ENCODE data around the gene KRTAP9-1. TPM values are rescaled to one million over a fixed set of nuclear protein-coding genes. Genes with fewer than 3 reads are reported as not detected.
"Not testable (repeated sequence)": the region's sequence is repeated elsewhere in the genome, so short reads cannot be mapped to it uniquely, and the experiment has no call there.

The KRTAP9-1 gene
- total and polyA plus RNA-seq, 2 experiments from 2014 or later = not detected

GRCh38 chr17:41148971-41149651 lies 40.6 kb upstream of the KRTAP9-1 start:
- H3K4me3 Mint-ChIP-seq; H3K4me3 ChIP-seq; H4K20me1 ChIP-seq (replicated peaks; ENCODE audit: insufficient read depth); H3K79me2 ChIP-seq (replicated peaks; ENCODE audit: insufficient read depth); H3K4me1 Mint-ChIP-seq; H3K9me3 Mint-ChIP-seq; H3K27me3 Mint-ChIP-seq (ENCODE audit: insufficient read depth, low read depth, poor library complexity); ATAC-seq; H3K36me3 ChIP-seq (ENCODE audit: insufficient read depth); H3K9me2 ChIP-seq (ENCODE audit: insufficient read depth); H3K27me3 ChIP-seq (ENCODE audit: insufficient read depth); H3K4me1 ChIP-seq (ENCODE audit: insufficient read depth); H3K4me2 ChIP-seq; H3K27ac Mint-ChIP-seq; H2AFZ ChIP-seq; DNase-seq (ENCODE audit: low spot score); H3F3A ChIP-seq (replicated peaks; ENCODE audit: low read depth); H3K36me3 Mint-ChIP-seq (ENCODE audit: low read depth); H3K27ac ChIP-seq (ENCODE audit: low read depth): not testable (repeated sequence)

GRCh38 chr17:41149652-41149985 lies 40.1 kb upstream of the KRTAP9-1 start, which contains the start of gene KRTAP4-5:
Gene KRTAP4-5, minus strand, starts transcription at chr17:41149825. Its CDS starts 58 bp downstream, at chr17:41149767.
- Mint-ChIP-seq H3K4me3 (no peak within 1 kb of the TSS), H3K27ac (0 out of 2 replicates have a peak within 1 kb of the TSS, but pooled peaks have one; percentile 22), H3K9me3 (no peaks in the 10 kb centered on the region), H3K4me1 (peaks cover 3% of the 10 kb centered on the region; the same call in 2 of the 3 replicates), H3K27me3 (ENCODE audit: insufficient read depth, low read depth, poor library complexity) (peaks cover 5% of the 10 kb centered on the region), H3K36me3 (ENCODE audit: low read depth) (no peaks in the 10 kb centered on the region)
- TF ChIP-seq, protein P1, sequence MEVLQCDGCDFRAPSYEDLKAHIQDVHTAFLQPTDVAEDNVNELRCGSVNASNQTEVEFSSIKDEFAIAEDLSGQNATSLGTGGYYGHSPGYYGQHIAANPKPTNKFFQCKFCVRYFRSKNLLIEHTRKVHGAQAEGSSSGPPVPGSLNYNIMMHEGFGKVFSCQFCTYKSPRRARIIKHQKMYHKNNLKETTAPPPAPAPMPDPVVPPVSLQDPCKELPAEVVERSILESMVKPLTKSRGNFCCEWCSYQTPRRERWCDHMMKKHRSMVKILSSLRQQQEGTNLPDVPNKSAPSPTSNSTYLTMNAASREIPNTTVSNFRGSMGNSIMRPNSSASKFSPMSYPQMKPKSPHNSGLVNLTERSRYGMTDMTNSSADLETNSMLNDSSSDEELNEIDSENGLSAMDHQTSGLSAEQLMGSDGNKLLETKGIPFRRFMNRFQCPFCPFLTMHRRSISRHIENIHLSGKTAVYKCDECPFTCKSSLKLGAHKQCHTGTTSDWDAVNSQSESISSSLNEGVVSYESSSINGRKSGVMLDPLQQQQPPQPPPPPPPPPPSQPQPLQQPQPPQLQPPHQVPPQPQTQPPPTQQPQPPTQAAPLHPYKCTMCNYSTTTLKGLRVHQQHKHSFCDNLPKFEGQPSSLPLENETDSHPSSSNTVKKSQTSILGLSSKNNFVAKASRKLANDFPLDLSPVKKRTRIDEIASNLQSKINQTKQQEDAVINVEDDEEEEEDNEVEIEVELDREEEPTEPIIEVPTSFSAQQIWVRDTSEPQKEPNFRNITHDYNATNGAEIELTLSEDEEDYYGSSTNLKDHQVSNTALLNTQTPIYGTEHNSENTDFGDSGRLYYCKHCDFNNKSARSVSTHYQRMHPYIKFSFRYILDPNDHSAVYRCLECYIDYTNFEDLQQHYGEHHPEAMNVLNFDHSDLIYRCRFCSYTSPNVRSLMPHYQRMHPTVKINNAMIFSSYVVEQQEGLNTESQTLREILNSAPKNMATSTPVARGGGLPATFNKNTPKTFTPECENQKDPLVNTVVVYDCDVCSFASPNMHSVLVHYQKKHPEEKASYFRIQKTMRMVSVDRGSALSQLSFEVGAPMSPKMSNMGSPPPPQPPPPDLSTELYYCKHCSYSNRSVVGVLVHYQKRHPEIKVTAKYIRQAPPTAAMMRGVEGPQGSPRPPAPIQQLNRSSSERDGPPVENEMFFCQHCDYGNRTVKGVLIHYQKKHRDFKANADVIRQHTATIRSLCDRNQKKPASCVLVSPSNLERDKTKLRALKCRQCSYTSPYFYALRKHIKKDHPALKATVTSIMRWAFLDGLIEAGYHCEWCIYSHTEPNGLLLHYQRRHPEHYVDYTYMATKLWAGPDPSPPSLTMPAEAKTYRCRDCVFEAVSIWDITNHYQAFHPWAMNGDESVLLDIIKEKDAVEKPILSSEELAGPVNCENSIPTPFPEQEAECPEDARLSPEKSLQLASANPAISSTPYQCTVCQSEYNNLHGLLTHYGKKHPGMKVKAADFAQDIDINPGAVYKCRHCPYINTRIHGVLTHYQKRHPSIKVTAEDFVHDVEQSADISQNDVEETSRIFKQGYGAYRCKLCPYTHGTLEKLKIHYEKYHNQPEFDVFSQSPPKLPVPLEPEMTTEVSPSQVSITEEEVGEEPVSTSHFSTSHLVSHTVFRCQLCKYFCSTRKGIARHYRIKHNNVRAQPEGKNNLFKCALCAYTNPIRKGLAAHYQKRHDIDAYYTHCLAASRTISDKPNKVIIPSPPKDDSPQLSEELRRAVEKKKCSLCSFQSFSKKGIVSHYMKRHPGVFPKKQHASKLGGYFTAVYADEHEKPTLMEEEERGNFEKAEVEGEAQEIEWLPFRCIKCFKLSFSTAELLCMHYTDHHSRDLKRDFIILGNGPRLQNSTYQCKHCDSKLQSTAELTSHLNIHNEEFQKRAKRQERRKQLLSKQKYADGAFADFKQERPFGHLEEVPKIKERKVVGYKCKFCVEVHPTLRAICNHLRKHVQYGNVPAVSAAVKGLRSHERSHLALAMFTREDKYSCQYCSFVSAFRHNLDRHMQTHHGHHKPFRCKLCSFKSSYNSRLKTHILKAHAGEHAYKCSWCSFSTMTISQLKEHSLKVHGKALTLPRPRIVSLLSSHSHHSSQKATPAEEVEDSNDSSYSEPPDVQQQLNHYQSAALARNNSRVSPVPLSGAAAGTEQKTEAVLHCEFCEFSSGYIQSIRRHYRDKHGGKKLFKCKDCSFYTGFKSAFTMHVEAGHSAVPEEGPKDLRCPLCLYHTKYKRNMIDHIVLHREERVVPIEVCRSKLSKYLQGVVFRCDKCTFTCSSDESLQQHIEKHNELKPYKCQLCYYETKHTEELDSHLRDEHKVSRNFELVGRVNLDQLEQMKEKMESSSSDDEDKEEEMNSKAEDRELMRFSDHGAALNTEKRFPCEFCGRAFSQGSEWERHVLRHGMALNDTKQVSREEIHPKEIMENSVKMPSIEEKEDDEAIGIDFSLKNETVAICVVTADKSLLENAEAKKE (CRISPR knock-in tag; IDR thresholded peaks at IDR 0.05) = no peak
- TF ChIP-seq EZH2phosphoT487 (IDR thresholded peaks at IDR 0.05; ENCODE audit: unreplicated experiment) (no peak), JUNB (IDR thresholded peaks at IDR 0.05; ENCODE audit: unreplicated experiment) (no peak), ETS1 (IDR thresholded peaks at IDR 0.05) (no peak), ZNF331 (CRISPR knock-in tag; IDR thresholded peaks at IDR 0.05; ENCODE audit: low read depth) (no peak), NANOG (IDR thresholded peaks at IDR 0.05; ENCODE audit: borderline replicate concordance) (no peak), CREB1 (CRISPR knock-in tag; IDR thresholded peaks at IDR 0.05; ENCODE audit: low read depth) (no peak)
- Histone ChIP-seq H3K9me2 (ENCODE audit: insufficient read depth) (no peaks in the 10 kb centered on the region), H2AFZ (no peak within 1 kb of the TSS), H3K27me3 (ENCODE audit: insufficient read depth) (no peaks in the 10 kb centered on the region), H3F3A (replicated peaks; ENCODE audit: low read depth) (no peaks in the 10 kb centered on the region), H4K20me1 (replicated peaks; ENCODE audit: insufficient read depth) (no peaks in the 10 kb centered on the region), H3K36me3 (ENCODE audit: insufficient read depth) (no peaks in the 10 kb centered on the region), H3K27ac (ENCODE audit: low read depth) (no peak within 1 kb of the TSS), H3K4me3 (no peak within 1 kb of the TSS), H3K4me2 (no peak within 1 kb of the TSS), H3K79me2 (replicated peaks; ENCODE audit: insufficient read depth) (no peaks in the 10 kb centered on the region), H3K4me1 (ENCODE audit: insufficient read depth) (0 out of 2 replicates have a peak, but pooled peaks cover 3% of the 10 kb centered on the region)
- ATAC-seq = no peak
- DNase-seq (ENCODE audit: low spot score) = no peak

Measured in GM23338 (cell line).